HCT116 (cell line): ENCODE measurements around the gene ADGRA3. TPM values are rescaled to one million over a fixed set of nuclear protein-coding genes. Genes with fewer than 3 reads are reported as not detected.

Experiments used
- ATAC-seq: fragments of 200-7000 bp; cut with Tn5 transposase; 2 replicates; pipeline ENCODE4 v1.9.1; 2020; ENCODE audit warnings: mild to moderate bottlenecking, moderate library complexity
- BruUV-seq: library from RNA; stranded (reverse); fragments of 400-500 nt; replicated peaks from 2 replicates; lab custom pipeline; 2021; lab: Mats Ljungman, UMichigan
- CTCF ChIA-PET: fragments of 300-600 bp; sonication (Branson Sonifier 250); formaldehyde crosslinking; loops from one replicate; lab custom pipeline; 2021; ENCODE audit warnings: antibody characterized with exemption; lab: Charles Lee
- POLR2A ChIA-PET: fragments of 300-600, 350-600 bp; sonication (Branson Sonifier 250); formaldehyde crosslinking; loops from one replicate; lab custom pipeline; 2021; ENCODE audit warnings: antibody characterized with exemption; lab: Charles Lee
- RAD21 ChIA-PET, 2 experiments: fragments of 300-600 bp; sonication (Branson Sonifier 250); formaldehyde crosslinking; loops; one replicate each; lab custom pipeline; 2023; ENCODE audit warnings: low total read pairs in 2 of 2; ENCODE audit not compliant: uncharacterized antibody in 2 of 2, unreplicated experiment in 2 of 2, low non-redundant PET in 1 of 2; lab: Charles Lee
- DNase-seq: peaks from one replicate; pipeline ENCODE4 v3.0.0-alpha.2; 2010; ENCODE audit warnings: low read depth, low spot score
- H2AFZ ChIP-seq: fragments of 200-600 bp; shearing (Covaris generic), sonication (generic); 2 replicates; pipeline ENCODE4 v1.6.1; 2017; ENCODE audit warnings: low read depth, mixed run types, mixed read lengths, antibody characterized with exemption, low read length; ENCODE audit not compliant: poor library complexity, severe bottlenecking
- H3K27ac ChIP-seq: 2 replicates; pipeline ENCODE4 v1.5.1; 2012; ENCODE audit warnings: low read depth, low read length
- H3K27me3 ChIP-seq: fragments of 200-600 bp; sonication (generic); 2 replicates; pipeline ENCODE4 v1.6.1; 2016; ENCODE audit warnings: mixed run types, low read length, mixed read lengths; ENCODE audit not compliant: insufficient read depth
- H3K36me3 ChIP-seq, 2 experiments: fragments of 200-500 bp in 1 of 2; fragments of 200-600 bp in 1 of 2; sonication (Bioruptor generic) in 1 of 2; sonication (generic) in 1 of 2; 2 replicates each; pipeline versions ENCODE4 v1.5.1 to v1.6.1; 2014 to 2016; ENCODE audit warnings: low read length in 2 of 2, inconsistent platforms in 1 of 2, mixed read lengths in 1 of 2, mixed run types in 1 of 2; ENCODE audit not compliant: insufficient read depth in 2 of 2, control insufficient read depth in 1 of 2
- H3K4me1 ChIP-seq, 2 experiments: fragments of 200-600 bp in 1 of 2; sonication (generic) in 1 of 2; 2 replicates each; pipeline versions ENCODE4 v1.5.1 to v1.6.1; 2012 to 2017; ENCODE audit warnings: low read length in 2 of 2, inconsistent platforms in 1 of 2, mild to moderate bottlenecking in 1 of 2, mixed read lengths in 1 of 2, mixed run types in 1 of 2, moderate library complexity in 1 of 2; ENCODE audit not compliant: insufficient read depth in 2 of 2, control insufficient read depth in 1 of 2
- H3K4me2 ChIP-seq: fragments of 200-600 bp; sonication (generic); 2 replicates; pipeline ENCODE4 v1.6.1; 2017; ENCODE audit warnings: mixed run types, low read length, mixed read lengths
- H3K4me3 ChIP-seq, 2 experiments: fragments of 200-600 bp in 1 of 2; sonication (generic) in 1 of 2; replicated peaks in 1 of 2; 2 replicates each; pipeline ENCODE4 v1.5.1; 2011 to 2016; ENCODE audit warnings: low read length in 2 of 2, control low read depth in 1 of 2, low read depth in 1 of 2, mild to moderate bottlenecking in 1 of 2, mixed read lengths in 1 of 2, mixed run types in 1 of 2
- H3K79me2 ChIP-seq: fragments of 200-600 bp; sonication (generic); 2 replicates; pipeline ENCODE4 v1.6.1; 2017; ENCODE audit warnings: mild to moderate bottlenecking, mixed run types, low read length, moderate library complexity, mixed read lengths; ENCODE audit not compliant: insufficient read depth
- H3K9ac ChIP-seq: fragments of 200-600 bp; sonication (generic); 2 replicates; pipeline ENCODE4 v1.6.1; 2016; ENCODE audit warnings: low read length, mixed read lengths
- H3K9me2 ChIP-seq: fragments of 200-600 bp; sonication (generic), shearing (Covaris generic); 2 replicates; pipeline ENCODE4 v1.6.1; 2017; ENCODE audit warnings: mixed run types, mild to moderate bottlenecking, moderate library complexity; ENCODE audit not compliant: insufficient read depth
- H3K9me3 ChIP-seq, 2 experiments: fragments of 200-500 bp in 1 of 2; fragments of 200-600 bp in 1 of 2; sonication (Bioruptor generic) in 1 of 2; sonication (generic) in 1 of 2; 2 replicates each; pipeline ENCODE4 v1.6.1; 2014 to 2017; ENCODE audit warnings: low read length in 2 of 2, mixed read lengths in 2 of 2, inconsistent platforms in 1 of 2, low read depth in 1 of 2, mild to moderate bottlenecking in 1 of 2, mixed run types in 1 of 2, moderate library complexity in 1 of 2; ENCODE audit not compliant: control insufficient read depth in 1 of 2, insufficient read depth in 1 of 2
- H4K20me1 ChIP-seq: fragments of 200-600 bp; sonication (generic), shearing (Covaris generic); 2 replicates; pipeline ENCODE4 v1.6.1; 2017; ENCODE audit warnings: mixed run types, mild to moderate bottlenecking, moderate library complexity; ENCODE audit not compliant: insufficient read depth
- CBX3 ChIP-seq: IDR thresholded peaks from 2 replicates; pipeline ENCODE4 v1.6.1; 2012; ENCODE audit warnings: low read depth
- CEBPB ChIP-seq: IDR thresholded peaks from 2 replicates; pipeline ENCODE4 v1.6.1; 2012; ENCODE audit warnings: low read depth
- ELF1 ChIP-seq: IDR thresholded peaks from 2 replicates; pipeline ENCODE4 v1.6.1; 2012; ENCODE audit warnings: low read depth, borderline replicate concordance
- JUND ChIP-seq: IDR thresholded peaks from 2 replicates; pipeline ENCODE4 v1.6.1; 2012
- POLR2AphosphoS5 ChIP-seq: IDR thresholded peaks from 2 replicates; pipeline ENCODE4 v1.6.1; 2011; ENCODE audit warnings: mild to moderate bottlenecking, low read depth, low read length, moderate library complexity
- SRF ChIP-seq: IDR thresholded peaks from 2 replicates; pipeline ENCODE4 v1.6.1; 2012; ENCODE audit warnings: low read depth
- YY1 ChIP-seq: IDR thresholded peaks from 2 replicates; pipeline ENCODE4 v1.6.1; 2011; ENCODE audit warnings: low read length, low read depth, moderate library complexity, mild to moderate bottlenecking; ENCODE audit not compliant: insufficient replicate concordance; ENCODE audit errors: extremely low read depth
- ZNF274 ChIP-seq: fragments of 200-500 bp; sonication (Bioruptor generic); IDR thresholded peaks from 2 replicates; pipeline ENCODE4 v1.6.1; 2014; ENCODE audit warnings: mild to moderate bottlenecking, low read depth, low read length, inconsistent platforms
- intact Hi-C: fragments of 100-400 bp; cut with micrococcal nuclease; formaldehyde crosslinking; loops from 2 replicates; pipeline ENCODE4 v1.10.0; 2022
- total RNA-seq: library from RNA; stranded (reverse); gene quantifications from one replicate; pipeline ENCODE4 v1.2.1, GENCODE V29; 2021; ENCODE audit not compliant: unreplicated experiment
- TF ChIP-seq, protein P1 (sequence below): IDR thresholded peaks from 2 replicates; pipeline ENCODE4 v1.6.1; 2012; ENCODE audit warnings: low read depth
- TF ChIP-seq, protein P2 (sequence below): IDR thresholded peaks from 2 replicates; pipeline ENCODE4 v1.6.1; 2012

Gene ADGRA3
- total RNA-seq, 1 experiment from 2014 or later = 43.0 TPM

DNA sequence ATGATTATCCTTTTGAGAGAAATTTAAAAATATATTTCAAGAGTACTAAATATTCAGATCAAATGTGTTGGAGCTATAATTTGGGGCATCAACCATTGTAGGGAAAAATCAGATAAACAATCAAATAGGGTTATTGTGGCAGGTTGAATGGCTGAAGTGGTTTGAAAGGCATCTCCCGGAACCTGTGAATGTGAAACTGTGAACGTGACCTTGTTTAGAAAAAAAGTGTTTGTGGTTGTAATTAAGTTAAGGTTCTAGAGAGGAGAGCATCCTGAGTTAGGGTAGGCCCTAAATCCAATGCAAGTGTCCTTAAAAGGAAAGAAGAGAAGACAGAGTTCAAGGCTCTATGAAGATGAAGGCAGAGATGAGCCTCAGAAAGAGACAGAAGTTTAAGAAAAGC, 37.4 kb downstream of the ADGRA3 start:
- no peaks in the 10 kb centered on the region for H3K9me2 ChIP-seq

More for the DNA sequence above, 37.4 kb downstream of the ADGRA3 start:
- Histone ChIP-seq H3K4me1 (peaks cover 17 to 28% of the 10 kb centered on the region in 2 experiments), H3K4me2 (no peak overlapping the region), H2AFZ (no peak overlapping the region), H3K27me3 (no peaks in the 10 kb centered on the region), H3K36me3 (no peaks in the 10 kb centered on the region), H3K9ac (no peak overlapping the region), H3K9me3 (no peaks in the 10 kb centered on the region), H3K27ac (no peak overlapping the region), H3K4me3 (no peak overlapping the region), H3K79me2 (peaks cover 85% of the 10 kb centered on the region), H4K20me1 (no peaks in the 10 kb centered on the region)
- ChIA-PET POLR2A (no interaction called here), RAD21 (no interaction called here), CTCF (no interaction called here)
- BruUV-seq = no TSS peak
- intact Hi-C loops = no loop called here
- no peak for ATAC-seq
- no peak for DNase-seq
- TF ChIP-seq CBX3 (no peak), CEBPB (no peak), JUND (no peak), ZNF274 (no peak), POLR2AphosphoS5 (no peak), ELF1 (no peak), YY1 (no peak), SRF (no peak)
- TF ChIP-seq, protein P1, sequence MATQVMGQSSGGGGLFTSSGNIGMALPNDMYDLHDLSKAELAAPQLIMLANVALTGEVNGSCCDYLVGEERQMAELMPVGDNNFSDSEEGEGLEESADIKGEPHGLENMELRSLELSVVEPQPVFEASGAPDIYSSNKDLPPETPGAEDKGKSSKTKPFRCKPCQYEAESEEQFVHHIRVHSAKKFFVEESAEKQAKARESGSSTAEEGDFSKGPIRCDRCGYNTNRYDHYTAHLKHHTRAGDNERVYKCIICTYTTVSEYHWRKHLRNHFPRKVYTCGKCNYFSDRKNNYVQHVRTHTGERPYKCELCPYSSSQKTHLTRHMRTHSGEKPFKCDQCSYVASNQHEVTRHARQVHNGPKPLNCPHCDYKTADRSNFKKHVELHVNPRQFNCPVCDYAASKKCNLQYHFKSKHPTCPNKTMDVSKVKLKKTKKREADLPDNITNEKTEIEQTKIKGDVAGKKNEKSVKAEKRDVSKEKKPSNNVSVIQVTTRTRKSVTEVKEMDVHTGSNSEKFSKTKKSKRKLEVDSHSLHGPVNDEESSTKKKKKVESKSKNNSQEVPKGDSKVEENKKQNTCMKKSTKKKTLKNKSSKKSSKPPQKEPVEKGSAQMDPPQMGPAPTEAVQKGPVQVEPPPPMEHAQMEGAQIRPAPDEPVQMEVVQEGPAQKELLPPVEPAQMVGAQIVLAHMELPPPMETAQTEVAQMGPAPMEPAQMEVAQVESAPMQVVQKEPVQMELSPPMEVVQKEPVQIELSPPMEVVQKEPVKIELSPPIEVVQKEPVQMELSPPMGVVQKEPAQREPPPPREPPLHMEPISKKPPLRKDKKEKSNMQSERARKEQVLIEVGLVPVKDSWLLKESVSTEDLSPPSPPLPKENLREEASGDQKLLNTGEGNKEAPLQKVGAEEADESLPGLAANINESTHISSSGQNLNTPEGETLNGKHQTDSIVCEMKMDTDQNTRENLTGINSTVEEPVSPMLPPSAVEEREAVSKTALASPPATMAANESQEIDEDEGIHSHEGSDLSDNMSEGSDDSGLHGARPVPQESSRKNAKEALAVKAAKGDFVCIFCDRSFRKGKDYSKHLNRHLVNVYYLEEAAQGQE = no peak
- TF ChIP-seq, protein P2, sequence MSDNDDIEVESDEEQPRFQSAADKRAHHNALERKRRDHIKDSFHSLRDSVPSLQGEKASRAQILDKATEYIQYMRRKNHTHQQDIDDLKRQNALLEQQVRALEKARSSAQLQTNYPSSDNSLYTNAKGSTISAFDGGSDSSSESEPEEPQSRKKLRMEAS = no peak
